PFSK-1 (cell line): Measurements from ENCODE around the gene TBRG1.

Experiments used
- FOXP2 ChIP-seq: optimal IDR thresholded peaks from 2 replicates; pipeline ENCODE3; 2011; ENCODE audit warnings: borderline replicate concordance, control low read depth, inconsistent platforms; ENCODE audit not compliant: insufficient read depth; ENCODE audit errors: extremely low read length, extremely low read depth
- POLR2AphosphoS5 ChIP-seq: IDR thresholded peaks from 2 replicates; pipeline ENCODE4 v1.6.1; 2012; ENCODE audit warnings: low read depth, mild to moderate bottlenecking, control low read depth, low read length, moderate library complexity
- REST ChIP-seq, 2 experiments: IDR thresholded peaks; 2 replicates each; pipeline versions ENCODE4 v1.6.1 to v1.8.0; 2011 to 2012; ENCODE audit warnings: low read depth in 2 of 2, low read length in 2 of 2, control low read depth in 1 of 2, inconsistent platforms in 1 of 2, mild to moderate bottlenecking in 1 of 2, moderate library complexity in 1 of 2; ENCODE audit not compliant: insufficient read depth in 1 of 2

GRCh38 chr11:124581817-124582216, 40.8 kb upstream of the TBRG1 start:
- TF ChIP-seq REST (IDR thresholded peaks at IDR 0.05; ENCODE audit: insufficient read depth in 1 of 2, low read depth in 2 of 2, low read length in 2 of 2) (no peak), FOXP2 (no peak), POLR2AphosphoS5 (no peak)
